HG03045 (cell line): ENCODE results near the gene SMIM12.

Experiments
- ATAC-seq: cut with Tn5 transposase; IDR thresholded peaks from one replicate; pipeline ENCODE4 v1.9.1; 2021; ENCODE audit warnings: mild to moderate bottlenecking, moderate library complexity; ENCODE audit not compliant: unreplicated experiment

The SMIM12 gene

DNA sequence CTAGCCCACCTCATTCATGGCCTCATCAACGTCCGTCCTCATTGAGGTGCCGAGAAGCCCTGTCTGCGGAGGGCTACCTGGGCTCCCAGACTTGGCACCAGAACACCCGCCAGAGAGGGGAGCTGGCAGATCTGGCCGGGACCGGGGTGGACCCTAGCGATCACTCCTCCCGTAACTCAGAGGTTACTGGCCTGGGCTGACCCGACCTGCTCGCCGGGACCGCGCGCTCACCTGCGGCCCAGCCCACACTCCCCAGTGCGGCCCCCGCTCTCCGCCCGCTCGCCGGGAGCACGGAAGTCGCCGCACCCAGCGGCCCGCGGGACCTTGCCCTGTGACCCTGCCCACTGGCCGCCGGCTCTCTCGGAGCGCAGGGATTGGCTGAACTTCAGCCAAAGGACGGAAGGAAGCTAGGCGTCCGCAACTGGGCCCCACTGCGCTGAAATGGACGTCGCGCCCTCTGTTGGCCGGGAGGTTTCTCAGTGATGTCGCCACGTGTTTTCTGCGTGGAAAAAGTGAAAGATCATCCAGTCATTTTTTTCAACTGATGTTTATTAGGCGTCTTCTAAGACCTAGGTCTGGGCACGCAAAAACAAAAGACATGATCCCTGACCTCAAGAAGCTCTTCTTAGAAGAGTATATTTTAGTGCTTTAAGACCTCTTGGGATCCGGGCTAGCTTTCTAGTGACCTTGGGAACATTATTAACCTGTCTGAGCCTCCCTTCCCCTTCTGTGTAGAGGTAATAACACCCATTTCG lies at the start of gene SMIM12:
TSS of gene SMIM12 (minus strand) at position 304 of the 755 bp plus-strand sequence. CDS start 3,772 bp downstream, outside the sequence.
- ATAC-seq = peak; percentile 97

- ATAC-seq = no peak
Measured at GRCh38 chr1:34908369-34908768, 48.8 kb upstream of the SMIM12 start.

GRCh38 chr1:34907487-34908090 lies 48.0 kb upstream of the SMIM12 start:
- ATAC-seq = no peak

- ATAC-seq = no peak
Measured at GRCh38 chr1:34906756-34907155, 47.2 kb upstream of the SMIM12 start.

DNA sequence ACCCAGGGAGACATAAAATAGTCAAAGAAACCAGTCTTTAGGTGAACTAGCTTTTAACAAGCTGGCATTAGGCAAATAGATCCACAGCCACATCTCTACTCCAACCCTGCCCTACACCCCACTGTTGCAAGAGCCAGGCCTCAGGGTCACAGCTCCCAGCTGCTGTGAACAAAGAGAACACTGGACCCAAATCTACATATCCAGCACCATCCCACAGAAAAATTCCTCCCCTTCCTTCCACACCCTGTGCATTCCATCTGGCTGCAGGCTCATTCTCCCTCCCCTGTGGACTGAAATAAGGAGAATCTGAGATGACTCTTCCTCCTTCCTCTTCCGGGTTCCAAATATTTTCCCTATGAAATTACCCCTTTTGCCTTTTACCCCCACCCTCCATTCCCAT lies 46.7 kb upstream of the SMIM12 start:
- ATAC-seq = no peak

- no peak for ATAC-seq
Measured at GRCh38 chr1:34905098-34905459, 45.5 kb upstream of the SMIM12 start.

- ATAC-seq = no peak
Measured at GRCh38 chr1:34904236-34905097, 44.9 kb upstream of the SMIM12 start.

- no peak for ATAC-seq
Measured at GRCh38 chr1:34901919-34902318, 42.4 kb upstream of the SMIM12 start.

DNA sequence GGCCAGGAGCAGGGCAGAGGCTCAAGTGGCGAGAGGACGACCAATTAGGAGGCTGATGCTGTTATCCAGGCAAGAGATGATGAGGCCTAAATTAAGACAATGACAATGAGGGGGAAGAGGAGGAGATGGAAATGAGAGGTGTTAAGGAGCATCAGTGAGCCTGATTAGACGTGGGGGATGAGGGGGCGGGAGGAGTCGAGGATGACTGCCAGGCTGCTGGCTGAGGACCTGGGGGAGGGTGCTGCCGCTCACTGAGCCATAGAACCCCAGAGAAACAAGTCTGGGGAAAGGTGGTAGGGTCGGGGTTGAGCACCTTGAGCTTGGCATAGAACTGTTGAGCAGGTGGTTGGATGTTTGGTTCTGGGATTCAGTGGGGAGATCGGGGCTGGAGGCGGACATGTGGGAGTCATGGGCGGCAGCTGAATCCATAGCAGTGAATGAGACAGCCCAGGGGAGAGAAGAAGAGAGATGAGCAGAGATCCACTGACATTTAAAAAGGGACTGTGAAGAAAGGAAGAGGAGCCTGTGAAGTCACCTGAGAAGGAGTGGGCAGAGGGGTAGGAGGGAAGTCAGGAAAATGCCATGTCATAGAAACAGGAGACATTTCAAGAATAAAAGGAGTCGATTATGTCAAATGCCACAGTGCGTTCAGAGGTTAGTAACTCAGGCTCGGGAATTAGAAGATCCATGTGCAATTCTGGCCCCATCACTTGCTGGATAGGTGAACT lies 41.4 kb upstream of the SMIM12 start:
- ATAC-seq = no peak

- ATAC-seq = no peak
Measured at GRCh38 chr1:34899906-34900305, 40.4 kb upstream of the SMIM12 start.

DNA sequence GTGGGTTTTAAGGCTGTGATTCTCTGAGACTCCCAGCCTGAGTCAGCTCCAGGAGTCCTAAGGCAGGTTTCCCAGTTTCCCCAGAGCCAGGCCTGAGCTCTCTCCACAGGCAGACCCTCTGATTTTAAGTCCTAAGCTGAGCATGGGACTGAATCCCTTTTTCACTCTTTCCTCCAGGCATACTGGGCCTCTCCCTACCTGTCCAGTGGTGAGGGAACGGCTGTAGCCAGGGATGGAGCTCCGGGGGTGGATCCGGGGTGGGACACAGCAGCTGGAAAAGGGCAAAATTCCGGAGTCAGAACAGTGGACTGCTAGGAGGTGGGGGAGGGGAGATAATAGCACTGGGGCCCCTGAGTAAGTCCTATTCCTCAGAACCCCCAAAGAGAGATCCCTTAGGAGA lies 39.9 kb upstream of the SMIM12 start:
- ATAC-seq = no peak

DNA sequence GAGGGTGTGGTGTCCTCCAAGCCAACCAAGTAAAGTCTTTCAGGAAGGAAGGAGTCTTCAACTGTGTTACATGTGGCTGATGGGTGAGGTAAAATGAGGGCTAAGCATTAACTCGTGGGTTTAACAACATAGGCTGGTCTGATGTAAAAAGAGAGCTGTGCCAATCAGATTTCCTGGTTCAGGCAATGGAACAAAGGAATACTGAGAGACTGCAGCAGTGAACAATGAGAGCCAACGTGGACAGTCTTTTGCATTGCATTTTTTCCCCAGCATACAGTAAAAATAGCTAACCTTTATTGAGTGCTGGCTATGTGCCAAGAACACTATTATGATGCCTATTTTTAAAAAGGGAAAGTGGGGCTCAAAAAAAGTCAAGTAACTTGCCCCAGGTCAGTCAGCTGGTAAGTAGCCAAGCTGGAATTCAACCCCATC lies 38.8 kb upstream of the SMIM12 start:
- no peak for ATAC-seq

DNA sequence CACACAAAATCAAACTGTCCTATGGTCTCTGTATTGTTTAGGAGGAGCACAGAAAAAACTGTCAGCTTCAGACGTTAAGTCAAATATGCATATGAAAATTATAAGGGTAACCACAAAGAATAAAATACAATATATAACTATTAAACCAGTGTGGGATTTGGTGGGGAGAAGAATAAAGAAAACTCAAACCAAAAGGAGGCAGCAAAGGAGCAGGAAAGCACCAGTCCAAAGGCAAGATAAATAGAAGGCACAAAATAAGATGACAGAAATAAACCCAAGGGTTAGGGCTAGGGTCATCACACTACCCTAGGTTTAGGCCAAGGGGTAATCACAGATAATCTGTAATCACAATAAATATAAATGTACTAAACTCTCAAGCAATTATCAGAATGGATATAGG lies 37.1 kb upstream of the SMIM12 start:
- no peak for ATAC-seq

- ATAC-seq = no peak
Measured at GRCh38 chr1:34889705-34890104, 30.2 kb upstream of the SMIM12 start.

GRCh38 chr1:34887593-34887992 lies 28.0 kb upstream of the SMIM12 start:
- no peak for ATAC-seq

DNA sequence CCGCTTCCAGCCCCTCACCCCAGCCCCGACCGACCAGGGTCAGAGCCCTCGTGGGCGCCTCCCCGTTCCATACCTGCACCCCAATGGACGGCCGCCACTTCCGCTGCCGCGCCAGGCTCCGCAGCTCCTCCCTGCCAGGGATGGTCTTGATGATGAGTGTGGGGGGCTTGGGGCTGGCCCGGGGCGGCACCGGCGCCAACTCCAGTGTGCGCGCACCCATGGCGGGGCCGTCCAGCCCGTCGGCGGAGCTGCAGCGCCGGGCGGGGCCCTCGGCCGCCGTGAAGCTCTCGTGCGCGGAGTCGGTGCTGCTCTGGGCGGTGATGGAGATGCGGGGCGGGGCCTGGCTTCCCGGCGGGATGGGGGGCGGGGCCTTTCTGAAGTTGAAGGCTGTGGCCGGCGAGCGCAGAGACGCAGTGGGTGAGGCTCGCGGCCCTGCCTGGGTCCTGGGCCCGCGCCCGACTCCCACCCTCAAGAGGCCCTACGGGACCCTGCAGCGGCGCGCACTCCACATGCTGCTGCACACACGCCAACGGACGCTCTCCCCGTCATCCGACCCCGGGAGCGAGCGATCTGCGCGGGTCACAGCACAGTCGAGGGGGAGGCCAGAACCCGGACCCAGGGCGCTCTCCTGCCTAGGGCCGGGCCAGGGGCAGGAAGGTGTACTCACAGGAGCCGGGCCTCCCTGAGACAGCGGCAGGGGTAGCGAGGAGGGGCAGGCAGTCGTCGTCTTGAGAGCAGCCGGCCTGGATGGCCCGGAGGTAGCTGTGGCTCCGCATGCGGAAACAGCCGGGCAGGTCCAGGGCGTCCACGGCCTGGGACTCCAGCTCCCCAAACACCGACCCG lies 26.1 kb upstream of the SMIM12 start:
- ATAC-seq = no peak

DNA sequence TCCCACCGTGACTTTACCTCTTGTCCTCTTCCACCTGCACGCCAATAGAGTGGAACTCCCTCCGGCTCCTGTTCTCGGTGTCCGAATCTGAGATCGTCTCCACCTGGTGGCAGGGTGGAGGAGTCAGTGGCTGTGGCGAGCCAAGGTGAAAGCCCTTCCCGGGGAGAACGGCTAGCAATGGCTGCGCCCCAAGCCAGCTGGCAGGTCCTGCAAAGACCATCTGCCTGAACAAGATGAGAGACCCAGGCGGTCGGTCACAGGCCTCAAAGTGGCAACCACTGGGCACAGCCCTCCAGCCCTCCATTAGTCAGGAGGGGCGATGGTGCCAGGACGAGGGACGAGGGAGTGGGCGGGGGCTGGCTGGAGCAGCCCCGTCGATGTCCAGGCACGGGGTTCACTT lies 25.4 kb upstream of the SMIM12 start:
- ATAC-seq = no peak

DNA sequence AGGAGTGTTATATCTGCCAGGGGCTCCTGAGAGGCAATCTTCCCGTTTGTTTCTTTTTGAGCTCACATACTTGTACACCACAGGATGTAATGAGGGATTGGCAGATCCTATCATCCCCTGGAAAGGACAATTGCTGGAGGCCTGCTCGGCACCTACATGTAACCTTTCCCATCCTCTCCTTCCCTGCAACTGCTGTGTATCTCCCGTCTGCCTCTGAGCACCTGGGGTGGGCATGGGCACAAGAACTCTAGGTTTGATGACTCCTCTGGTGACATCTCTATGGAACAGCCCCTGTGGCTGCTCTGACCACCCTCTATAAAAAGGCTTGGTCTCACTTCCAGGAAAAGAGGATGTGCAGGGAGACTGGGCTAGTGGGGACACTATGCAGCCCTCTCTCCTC lies 25.0 kb upstream of the SMIM12 start:
- no peak for ATAC-seq

DNA sequence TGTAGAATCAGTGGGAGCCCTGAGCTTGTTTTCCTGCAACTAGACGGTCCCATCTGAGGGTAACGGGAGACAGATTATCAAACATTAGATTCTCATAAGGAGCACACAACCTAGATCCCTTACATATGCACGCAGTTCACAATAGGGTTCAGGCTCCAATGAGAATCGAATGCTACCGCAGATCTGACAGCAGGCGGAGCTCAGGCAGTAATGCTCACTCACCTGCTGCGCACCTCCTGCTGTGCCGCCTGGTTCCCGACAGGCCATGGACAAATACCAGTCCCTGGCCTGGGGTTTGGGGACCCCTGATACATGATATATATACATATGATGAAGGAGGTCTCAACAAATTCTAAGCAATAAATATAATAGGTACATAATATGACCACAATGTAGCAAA lies 19.7 kb upstream of the SMIM12 start:
- no peak for ATAC-seq

- no peak for ATAC-seq
Measured at GRCh38 chr1:34876406-34876805, 16.9 kb upstream of the SMIM12 start.
